PC-9 (cell line): Measurements from ENCODE around the gene APOC3. TPM values are rescaled to one million over a fixed set of nuclear protein-coding genes. Genes with fewer than 3 reads are reported as not detected.

Source experiments
- BruUV-seq: library from RNA; stranded (reverse); fragments of 400-500 nt; replicated peaks from 2 replicates; lab custom pipeline; 2021; lab: Mats Ljungman, UMichigan
- CTCF ChIA-PET: fragments of 300-600 bp; sonication (Branson Sonifier 250); formaldehyde crosslinking; loops from one replicate; lab custom pipeline; 2022; ENCODE audit warnings: antibody characterized with exemption; lab: Charles Lee
- POLR2A ChIA-PET: fragments of 300-600 bp; sonication (Branson Sonifier 250); formaldehyde crosslinking; loops from one replicate; lab custom pipeline; 2022; ENCODE audit warnings: antibody characterized with exemption; ENCODE audit not compliant: unreplicated experiment; lab: Charles Lee
- DNase-seq, 2 experiments: peaks; one replicate each; pipeline versions ENCODE4 v3.0.0 to v3.0.0-alpha.2; 2015 to 2022; ENCODE audit warnings: mixed read lengths in 1 of 2
- H2AFZ ChIP-seq: fragments of 200-600 bp; sonication (generic); 2 replicates; pipeline ENCODE4 v1.8.1; 2017; ENCODE audit warnings: antibody characterized with exemption
- H3F3A ChIP-seq: fragments of 200-600 bp; sonication (generic); 2 replicates; pipeline ENCODE4 v1.8.1; 2017; ENCODE audit warnings: antibody characterized with exemption, mild to moderate bottlenecking, low read depth; ENCODE audit not compliant: insufficient read depth
- H3K27ac ChIP-seq: fragments of 200-600 bp; sonication (generic); 2 replicates; pipeline ENCODE4 v1.6.1; 2016; ENCODE audit warnings: mixed run types
- H3K27me3 ChIP-seq: fragments of 200-600 bp; sonication (generic); 2 replicates; pipeline ENCODE4 v1.6.1; 2016; ENCODE audit warnings: low read depth, mixed run types; ENCODE audit not compliant: insufficient read depth
- H3K36me3 ChIP-seq: fragments of 200-600 bp; sonication (generic); 2 replicates; pipeline ENCODE4 v1.6.1; 2016; ENCODE audit warnings: low read depth, mixed run types
- H3K4me1 ChIP-seq: fragments of 200-600 bp; sonication (generic); replicated peaks from 2 replicates; pipeline ENCODE4 v1.6.1; 2016; ENCODE audit warnings: mixed run types; ENCODE audit not compliant: insufficient read depth
- H3K4me2 ChIP-seq: fragments of 200-600 bp; sonication (generic); 2 replicates; pipeline ENCODE4 v1.6.1; 2017; ENCODE audit warnings: mixed run types
- H3K4me3 ChIP-seq: fragments of 200-600 bp; sonication (generic); 2 replicates; pipeline ENCODE4 v1.6.1; 2016; ENCODE audit warnings: mixed run types
- H3K79me2 ChIP-seq: fragments of 200-600 bp; sonication (generic); 2 replicates; pipeline ENCODE4 v1.6.1; 2017; ENCODE audit warnings: low read depth, mixed run types
- H3K9me2 ChIP-seq: fragments of 200-600 bp; sonication (generic); 2 replicates; pipeline ENCODE4 v1.8.1; 2017; ENCODE audit warnings: mild to moderate bottlenecking; ENCODE audit not compliant: insufficient read depth
- H3K9me3 ChIP-seq: fragments of 200-600 bp; sonication (generic); 2 replicates; pipeline ENCODE4 v1.8.1; 2016; ENCODE audit warnings: low read depth; ENCODE audit not compliant: insufficient read depth
- H4K20me1 ChIP-seq: fragments of 200-600 bp; sonication (generic); 2 replicates; pipeline ENCODE4 v1.8.1; 2017; ENCODE audit not compliant: insufficient read depth
- CTCF ChIP-seq: fragments of 200-600 bp; sonication (generic); conservative IDR thresholded peaks from 2 replicates; pipeline ENCODE4 v1.6.1; 2017; ENCODE audit warnings: mixed run types, antibody characterized with exemption, mild to moderate bottlenecking, moderate library complexity
- EZH2 ChIP-seq: fragments of 200-600 bp; sonication (generic); IDR thresholded peaks from 2 replicates; pipeline ENCODE4 v1.8.0; 2017; ENCODE audit warnings: antibody characterized with exemption, low read depth
- intact Hi-C: fragments of 100-400 bp; cut with micrococcal nuclease; formaldehyde crosslinking; loops from one replicate; pipeline ENCODE4 v1.10.0; 2022; ENCODE audit not compliant: unreplicated experiment
- total RNA-seq: library from RNA; stranded (reverse); gene quantifications from 2 replicates; pipeline ENCODE4 v1.2.3, GENCODE V29; 2021

APOC3 gene
- total RNA-seq, 1 experiment from 2014 or later: not detected

- Histone ChIP-seq H3K4me1 (peaks cover 8% of the 10 kb centered on the region; the same call in 1 of the 2 replicates), H3K27me3 (no peaks in the 10 kb centered on the region), H3K27ac (no peak overlapping the region), H3K79me2 (no peaks in the 10 kb centered on the region), H4K20me1 (no peaks in the 10 kb centered on the region), H3K4me3 (no peak overlapping the region), H3K36me3 (no peaks in the 10 kb centered on the region), H3K9me3 (no peaks in the 10 kb centered on the region), H3K4me2 (no peak overlapping the region), H3K9me2 (no peaks in the 10 kb centered on the region), H2AFZ (no peak overlapping the region), H3F3A (no peaks in the 10 kb centered on the region)
- BruUV-seq: no TSS peak
- intact Hi-C loops: loop anchor here (5.0 kb wide), 1 partner anchor 48 kb away; the partner anchor contains the start of gene ZPR1
- TF ChIP-seq EZH2 (no peak), CTCF (no peak)
- ChIA-PET POLR2A (interaction anchor here (0.6 kb wide), 1 partner anchor 44 kb away, joined by 3 read pairs; no protein-coding TSS in a partner anchor), CTCF (interaction anchor here (0.6 to 1.8 kb wide), 6 partner anchors 42 to 390 kb away, joined by 4 to 16 read pairs (median 4); partner anchors contain the start of genes APOA5, BUD13 and ZPR1)
- no peak for DNase-seq
Observed at GRCh38 chr11:116835042-116835772, 5.5 kb downstream of the APOC3 start.

GRCh38 chr11:116835791-116836631 lies 6.3 kb downstream of the APOC3 start:
- peak overlapping the region; percentile 62 for H3K4me2 ChIP-seq
- TF ChIP-seq EZH2 (no peak), CTCF (peak; percentile 68)
- no peak overlapping the region for H3K27ac ChIP-seq
- no peak overlapping the region for H2AFZ ChIP-seq
- ChIA-PET POLR2A (interaction anchor here (0.6 kb wide), 1 partner anchor 44 kb away, joined by 3 read pairs; no protein-coding TSS in a partner anchor), CTCF (interaction anchor here (0.6 to 1.8 kb wide), 7 partner anchors 42 to 390 kb away, joined by 4 to 16 read pairs (median 4); partner anchors contain the start of genes APOA5, BUD13 and ZPR1)
- H3F3A ChIP-seq: no peaks in the 10 kb centered on the region
- peaks cover 8% of the 10 kb centered on the region; the same call in 1 of the 2 replicates for H3K4me1 ChIP-seq
- DNase-seq: peak; percentile 67 to 79
- intact Hi-C loops: loop anchor here (5.0 kb wide), 1 partner anchor 49 kb away; the partner anchor contains the start of gene ZPR1
- H3K27me3 ChIP-seq: no peaks in the 10 kb centered on the region
- no peaks in the 10 kb centered on the region for H3K9me2 ChIP-seq
- H3K9me3 ChIP-seq: no peaks in the 10 kb centered on the region
- BruUV-seq: no TSS peak
- H4K20me1 ChIP-seq: no peaks in the 10 kb centered on the region
- no peaks in the 10 kb centered on the region for H3K79me2 ChIP-seq
- no peaks in the 10 kb centered on the region for H3K36me3 ChIP-seq
- no peak overlapping the region for H3K4me3 ChIP-seq

DNA sequence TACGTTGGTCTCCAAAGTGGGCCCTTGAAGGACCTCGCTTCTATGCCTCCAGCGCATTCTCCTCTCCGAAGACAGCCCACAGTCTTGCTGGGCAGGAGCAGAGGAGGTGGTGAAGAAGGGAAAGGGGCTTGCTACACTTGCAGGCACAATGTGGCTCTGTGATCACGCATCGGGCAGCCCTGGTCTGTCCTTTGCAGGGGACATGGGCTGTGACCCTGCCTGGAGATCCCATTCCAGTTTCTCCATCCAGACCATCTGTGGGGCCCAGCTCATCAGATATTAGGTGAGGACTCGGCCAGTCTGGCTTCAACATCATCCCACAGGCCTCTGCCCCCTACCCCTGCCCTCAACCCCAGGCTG lies 6.9 kb downstream of the APOC3 start:
- intact Hi-C loops: loop anchor here (5.0 kb wide), 1 partner anchor 49 kb away; the partner anchor contains the start of gene ZPR1
- BruUV-seq: no TSS peak
- H3K4me2 ChIP-seq: no peak overlapping the region

More for the DNA sequence above, 6.9 kb downstream of the APOC3 start:
- Histone ChIP-seq H3F3A (no peaks in the 10 kb centered on the region), H3K36me3 (no peaks in the 10 kb centered on the region), H2AFZ (no peak overlapping the region), H3K9me2 (no peaks in the 10 kb centered on the region), H3K27me3 (no peaks in the 10 kb centered on the region), H3K9me3 (no peaks in the 10 kb centered on the region), H3K4me1 (peaks cover 8% of the 10 kb centered on the region; the same call in 1 of the 2 replicates), H3K79me2 (no peaks in the 10 kb centered on the region), H4K20me1 (no peaks in the 10 kb centered on the region), H3K4me3 (no peak overlapping the region), H3K27ac (no peak overlapping the region)
- no peak for DNase-seq
- TF ChIP-seq CTCF: no peak
- TF ChIP-seq EZH2: no peak
- ChIA-PET CTCF (interaction anchor here (0.9 to 1.8 kb wide), 2 partner anchors 46 to 129 kb away, joined by 4 to 16 read pairs; partner anchors contain the start of gene APOA5), POLR2A (no interaction called here)
